Superior temporal gyrus (tissue), 1 donor: ENCODE data around the gene TMCO4.
"Not testable (repeated sequence)": the region's sequence is repeated elsewhere in the genome, so short reads cannot be mapped to it uniquely, and the experiment has no call there.

Experiments used
- DNase-seq: peaks from one replicate; pipeline ENCODE4 v3.0.0-alpha.2; 2016; ENCODE audit errors: extremely low spot score

Gene TMCO4

DNA sequence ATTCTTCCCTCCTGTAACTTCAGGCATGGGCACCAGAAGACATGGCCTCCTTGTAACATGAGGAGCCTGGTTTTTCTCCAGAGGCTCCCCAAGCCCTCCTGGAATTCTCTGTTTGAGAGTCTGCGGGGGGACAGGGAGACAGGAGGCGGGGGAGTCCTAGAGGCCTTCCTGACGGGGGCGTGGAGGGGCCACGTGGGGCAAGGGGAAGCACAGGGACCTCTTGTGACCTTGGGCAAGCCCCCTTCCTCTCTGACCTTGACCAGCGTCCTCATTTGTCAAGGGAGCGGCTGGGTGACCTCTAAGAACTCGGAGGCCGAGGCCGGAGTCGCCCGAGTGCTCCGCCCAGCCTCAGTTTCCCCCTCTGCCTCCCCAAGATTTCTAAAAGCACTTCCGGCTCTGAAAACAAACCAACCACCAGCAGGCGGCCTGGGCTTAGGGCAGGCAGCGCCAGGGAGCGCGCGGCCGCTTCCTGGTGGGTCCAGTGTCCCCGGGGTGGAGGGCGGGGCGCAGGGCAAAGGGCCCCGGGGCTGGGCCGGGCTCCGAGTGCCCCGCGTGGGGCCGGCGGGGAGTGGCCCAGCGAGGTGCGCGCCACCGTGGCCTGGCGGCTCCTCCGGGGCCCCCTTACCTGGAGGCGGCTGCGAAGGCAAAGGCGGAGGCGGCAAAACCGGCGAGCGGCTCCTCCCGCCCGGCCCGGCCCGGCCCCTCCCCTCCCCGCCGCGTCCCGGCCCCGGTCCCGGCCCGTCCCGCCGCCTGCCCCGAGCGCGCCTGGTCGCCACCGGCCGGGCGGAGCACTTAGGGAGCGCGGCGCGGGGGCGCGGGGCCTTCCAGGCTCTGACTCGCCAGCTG, at the start of gene TMCO4:
TSS of gene TMCO4 (minus strand) at position 687 of the 846 bp plus-strand sequence. CDS start 19,158 bp downstream, outside the sequence.
- DNase-seq = no peak

DNA sequence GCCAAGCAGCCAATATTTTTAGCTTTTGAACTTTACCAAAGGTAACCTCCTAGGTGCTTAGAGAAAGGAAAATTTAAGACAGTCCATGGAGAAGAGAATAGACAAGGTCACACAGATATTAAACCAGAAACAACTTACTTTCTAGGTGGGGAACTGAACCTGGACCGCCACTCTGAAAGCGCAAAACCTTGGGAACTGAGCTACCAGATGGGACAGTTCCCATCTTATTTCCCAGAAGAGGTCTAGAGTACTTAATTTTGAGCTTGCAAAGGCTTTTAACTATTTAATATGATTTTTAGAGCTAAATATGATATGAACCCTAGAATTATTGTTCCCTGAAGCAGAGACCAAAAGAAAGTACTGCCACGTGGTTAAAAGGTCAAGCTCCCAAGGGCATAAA, 49.6 kb upstream of the TMCO4 start:
- DNase-seq = not testable (repeated sequence)

DNA sequence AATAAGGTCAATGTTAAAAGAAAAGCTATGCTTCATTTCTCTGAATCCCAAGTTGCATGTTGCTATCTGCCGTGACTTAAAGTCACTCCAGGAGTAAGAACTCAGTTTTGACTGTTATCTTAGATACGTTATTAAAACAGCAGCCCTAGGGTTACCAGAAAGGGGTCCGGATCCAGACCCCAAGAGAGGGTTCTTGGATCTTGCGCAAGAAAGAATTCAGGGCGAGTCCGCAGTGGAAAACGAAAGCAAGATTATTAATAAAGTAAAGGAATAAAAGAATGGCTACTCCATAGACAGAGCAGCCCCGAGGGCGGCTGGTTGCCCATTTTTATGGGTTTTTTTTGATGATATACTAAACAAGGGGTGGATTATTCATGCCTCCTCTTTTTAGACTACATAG, 47.6 kb upstream of the TMCO4 start:
- DNase-seq = not testable (repeated sequence)

DNA sequence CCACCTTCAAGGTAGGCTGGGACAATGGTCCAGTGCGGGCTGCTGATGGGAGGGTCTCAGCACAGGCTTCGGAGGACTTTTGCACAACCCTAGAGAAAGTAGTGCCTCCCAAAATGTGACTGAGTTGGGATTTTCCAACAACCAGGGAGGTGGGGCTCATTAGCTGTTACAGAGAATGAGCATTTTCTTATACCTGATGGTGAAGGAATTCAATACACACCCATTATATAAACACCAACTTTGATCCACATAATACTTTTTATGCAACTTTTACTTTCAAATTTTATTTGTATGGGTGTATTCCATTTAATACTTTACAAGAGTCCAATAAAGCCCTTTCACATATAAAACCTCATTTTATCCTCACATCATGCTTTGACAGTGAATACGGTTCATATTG, 46.6 kb upstream of the TMCO4 start:
- DNase-seq = no peak

DNA sequence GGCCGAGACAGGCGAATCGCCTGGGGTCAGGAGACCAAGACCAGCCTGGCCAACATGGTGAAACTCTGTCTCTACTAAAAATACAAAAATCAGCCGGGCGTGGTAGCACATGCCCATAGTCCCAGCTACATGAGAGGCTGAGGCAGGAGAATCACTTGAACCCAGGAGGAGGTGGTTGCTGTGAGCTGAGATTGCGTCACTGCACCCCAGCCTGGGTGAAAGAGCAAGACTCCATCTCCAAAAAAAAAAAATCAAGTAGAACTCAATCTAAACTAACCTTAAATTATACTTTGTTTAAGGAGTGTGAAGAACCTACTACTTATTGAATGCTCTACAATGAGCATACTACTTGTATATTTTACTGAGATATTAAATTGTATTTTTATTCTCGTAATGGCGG, 45.8 kb upstream of the TMCO4 start:
- DNase-seq = no peak

DNA sequence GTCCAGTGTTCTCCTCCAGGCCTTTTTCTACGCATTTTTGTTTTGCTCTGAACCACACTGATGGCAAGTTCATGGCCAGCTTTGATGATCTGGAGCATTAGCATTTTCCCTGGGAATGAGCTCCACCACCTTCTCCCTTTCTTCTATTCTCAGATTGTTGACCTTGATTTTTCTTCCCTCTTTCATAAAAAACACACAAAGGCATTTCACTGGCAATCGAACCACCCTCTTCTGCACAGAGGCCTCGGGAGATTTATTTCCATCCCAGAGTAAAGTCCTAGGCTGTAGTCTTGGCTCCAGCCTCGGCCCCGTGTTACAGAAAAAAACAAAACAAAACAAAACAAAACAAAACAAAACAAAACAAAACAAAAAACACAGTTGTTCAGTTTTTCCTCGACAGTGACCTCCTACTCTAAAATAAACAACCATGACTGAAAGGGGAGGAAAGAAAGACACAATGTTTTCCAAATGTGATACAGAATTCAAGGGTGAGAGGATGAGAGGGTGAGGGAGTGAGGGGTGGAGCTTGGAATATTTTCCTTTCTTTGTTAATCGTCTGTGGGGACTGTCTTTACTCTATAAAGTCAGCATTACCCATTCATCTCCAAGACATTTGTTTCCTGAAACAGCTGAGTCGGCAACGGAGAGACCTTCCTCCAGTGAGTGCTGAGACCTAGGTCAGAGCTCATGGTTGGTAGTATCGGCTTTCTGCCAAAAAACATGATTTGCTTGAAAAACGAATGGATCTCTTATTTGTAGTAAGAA, 45.2 kb upstream of the TMCO4 start:
- DNase-seq = no peak

DNA sequence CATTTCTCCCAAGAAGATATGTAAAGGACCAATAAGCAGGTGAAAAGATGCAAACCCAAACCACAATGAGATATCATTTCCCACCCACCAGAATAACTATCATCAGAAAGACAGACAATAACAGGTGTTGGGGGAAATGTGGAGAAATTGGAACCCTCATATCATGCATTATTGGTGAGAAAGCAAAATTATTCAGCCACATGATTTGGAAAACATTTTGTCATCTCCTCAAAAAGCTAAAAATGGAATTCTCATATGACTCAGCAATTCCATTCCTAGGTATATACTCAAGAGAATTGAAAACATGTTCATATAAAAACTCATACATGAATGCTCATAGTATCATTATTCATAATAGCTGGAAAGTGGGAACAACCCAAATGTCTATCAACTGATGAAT, 40.5 kb upstream of the TMCO4 start:
- DNase-seq = no peak

DNA sequence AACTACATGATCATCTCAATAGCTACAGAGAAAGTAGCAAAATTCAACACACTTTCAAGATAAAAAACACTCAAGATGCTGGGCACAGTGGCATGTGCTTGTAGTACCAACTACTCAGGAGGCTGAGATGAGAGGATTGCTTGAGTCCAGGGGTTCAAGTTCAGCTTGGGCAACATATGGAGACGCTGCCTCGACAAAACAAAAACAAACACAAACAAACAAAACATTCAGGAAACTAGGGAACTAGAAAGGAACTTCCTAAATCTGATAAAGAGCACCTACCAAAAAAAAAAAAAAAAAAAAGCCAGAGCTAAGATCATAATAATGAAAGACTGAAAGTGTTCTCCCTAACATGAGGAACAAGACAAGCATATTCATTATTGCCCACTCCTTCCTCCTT, 38.1 kb upstream of the TMCO4 start:
- no peak for DNase-seq

DNA sequence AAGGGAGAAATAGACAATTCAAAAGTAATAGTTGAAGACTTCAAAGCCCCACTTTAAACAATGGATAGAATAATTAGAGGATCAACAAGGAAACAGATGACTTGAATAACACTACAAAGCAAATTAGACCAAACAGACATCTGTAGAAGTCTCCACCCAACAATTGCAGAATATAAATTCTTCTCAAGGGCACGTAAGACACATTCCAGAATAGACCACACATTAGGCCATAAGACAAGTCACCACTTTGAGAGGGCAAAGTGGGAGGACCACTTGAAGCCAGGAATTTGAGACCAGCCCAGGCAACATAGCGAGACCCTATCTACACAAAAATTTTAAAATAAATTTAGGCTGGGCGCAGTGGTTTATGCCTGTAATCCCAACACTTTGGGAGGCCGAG, 35.9 kb upstream of the TMCO4 start:
- no peak for DNase-seq

DNA sequence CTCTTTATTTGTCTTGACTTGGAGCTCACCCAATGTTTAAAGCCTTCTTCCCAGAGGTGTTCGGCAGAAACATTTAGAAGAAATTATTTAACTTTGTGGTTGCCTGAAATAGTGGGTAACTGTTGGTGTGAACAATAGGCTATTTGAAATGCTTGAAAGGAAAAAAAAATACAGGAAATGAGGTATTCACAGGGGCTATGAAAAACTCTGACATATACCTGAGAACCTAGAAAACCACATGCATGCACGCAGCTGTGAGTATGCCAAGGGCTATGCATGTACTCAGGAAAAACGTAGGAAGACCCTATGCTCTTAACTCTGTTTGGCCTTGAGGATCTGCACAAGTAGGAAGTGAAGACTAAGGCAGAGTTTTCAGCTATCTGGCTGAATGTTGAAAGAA, 31.7 kb upstream of the TMCO4 start:
- DNase-seq = no peak

DNA sequence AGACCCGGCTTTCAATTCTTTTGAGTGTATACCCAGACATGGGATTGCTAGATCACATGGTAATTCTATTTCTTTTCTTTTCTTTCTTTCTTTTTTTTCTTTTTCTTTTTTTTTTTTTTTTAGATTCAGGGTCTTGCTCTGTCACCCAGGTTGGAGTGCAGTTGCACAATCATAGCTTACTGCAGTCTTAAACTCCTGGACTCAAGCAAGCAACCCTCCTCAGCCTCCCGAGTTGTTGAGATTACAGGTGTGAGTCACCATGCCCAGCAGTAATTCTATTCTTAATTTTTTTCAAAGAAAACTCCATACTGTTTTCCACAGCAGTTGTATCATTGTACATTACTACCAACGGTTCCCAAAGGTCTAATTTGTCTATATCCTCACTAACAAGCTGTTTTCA, 28.8 kb upstream of the TMCO4 start:
- DNase-seq = no peak

DNA sequence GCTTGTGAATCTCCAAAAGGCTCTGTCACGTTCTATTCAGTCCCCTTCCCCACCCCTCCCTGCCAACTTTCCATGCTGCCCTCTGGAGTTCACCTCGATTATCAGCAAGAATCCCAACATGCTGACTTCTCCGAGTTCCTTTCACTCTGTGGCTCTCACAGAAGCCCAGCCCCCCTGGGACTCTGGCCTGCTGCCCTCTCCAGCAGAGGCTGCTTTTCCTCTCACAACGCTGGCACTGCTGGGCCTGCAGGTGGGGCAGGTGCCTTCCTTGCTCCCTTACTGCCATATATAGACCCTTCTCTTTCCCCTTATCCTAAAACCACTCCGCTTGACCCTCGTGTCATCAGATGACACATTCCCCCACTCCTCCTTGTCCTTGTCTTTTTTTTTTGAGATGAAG, 25.6 kb upstream of the TMCO4 start:
- no peak for DNase-seq

DNA sequence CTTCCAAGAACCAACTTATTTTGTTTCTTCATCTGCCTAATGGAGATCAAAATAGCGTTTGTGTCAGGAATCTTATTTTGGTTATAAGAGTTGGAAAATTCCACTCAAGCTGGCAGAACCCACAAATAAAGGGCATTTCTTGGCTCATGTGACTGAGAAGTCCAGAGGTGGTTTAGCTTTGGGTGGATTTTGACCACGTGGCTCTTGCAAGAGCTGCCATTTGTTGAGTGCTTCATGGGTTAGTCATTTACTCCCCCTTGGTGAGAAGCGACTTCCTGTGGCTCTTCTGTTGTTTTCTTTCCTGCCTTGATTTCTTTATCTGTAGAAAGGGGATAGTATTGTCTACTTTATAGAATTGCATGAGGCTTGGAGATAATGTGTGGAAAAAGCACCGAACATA, 24.8 kb upstream of the TMCO4 start:
- DNase-seq = no peak

DNA sequence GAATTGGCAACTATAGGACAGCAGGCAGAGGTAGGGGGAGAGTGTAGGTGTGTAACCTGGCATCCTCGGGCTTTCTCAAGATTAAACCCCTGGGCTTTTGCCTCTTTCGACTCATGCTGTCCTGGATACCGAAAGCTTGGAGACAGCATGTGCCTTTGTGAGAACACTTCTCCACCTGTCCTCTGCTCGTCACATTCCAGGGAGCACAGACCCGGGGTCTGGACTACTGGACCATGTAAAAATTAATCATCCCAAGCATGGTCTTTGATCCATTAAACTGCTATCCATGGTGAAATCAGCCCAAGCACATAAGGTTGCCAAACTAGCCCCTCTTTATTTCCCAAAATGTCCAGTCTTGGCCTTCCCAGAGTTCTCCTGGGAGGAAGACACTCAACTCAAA, 24.3 kb upstream of the TMCO4 start:
- DNase-seq = no peak

DNA sequence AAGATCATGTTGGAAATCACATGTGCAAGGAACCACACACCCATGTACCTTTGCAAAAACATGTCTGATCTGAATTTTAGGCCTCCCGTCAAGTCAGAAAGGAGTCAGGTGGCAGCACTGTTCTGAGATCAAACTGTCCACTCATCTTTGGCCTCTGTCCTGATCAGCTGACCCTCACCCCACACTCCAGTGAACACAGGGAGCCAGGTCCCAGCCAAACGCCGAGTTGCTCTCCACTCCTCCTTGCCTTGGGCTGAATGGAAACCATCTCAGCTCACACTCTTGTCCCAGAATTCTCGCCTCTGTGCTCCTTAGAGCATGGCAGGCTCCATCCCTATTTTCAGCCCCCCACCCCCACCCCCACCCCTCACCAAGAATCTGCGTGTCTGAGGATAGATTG, 20.0 kb upstream of the TMCO4 start:
- no peak for DNase-seq

DNA sequence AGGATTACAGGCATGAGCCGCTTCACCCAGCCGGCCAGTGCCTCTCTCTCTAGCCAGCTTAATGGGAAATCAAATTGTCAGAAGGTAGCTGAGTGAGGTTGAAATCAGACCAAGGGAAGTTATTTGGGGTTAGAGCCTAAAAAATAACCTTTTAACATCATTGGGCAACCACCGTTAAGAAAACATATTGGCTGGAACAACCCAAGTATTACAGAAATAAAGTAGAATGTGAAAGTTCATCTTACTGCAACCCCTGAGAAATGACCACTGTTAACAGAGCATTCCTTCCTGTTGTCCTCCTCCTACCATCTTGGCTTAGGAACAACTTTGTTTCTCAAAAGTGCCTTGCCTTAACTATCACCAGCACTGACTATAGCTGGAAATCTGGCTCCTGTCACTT, 18.6 kb upstream of the TMCO4 start:
- no peak for DNase-seq

DNA sequence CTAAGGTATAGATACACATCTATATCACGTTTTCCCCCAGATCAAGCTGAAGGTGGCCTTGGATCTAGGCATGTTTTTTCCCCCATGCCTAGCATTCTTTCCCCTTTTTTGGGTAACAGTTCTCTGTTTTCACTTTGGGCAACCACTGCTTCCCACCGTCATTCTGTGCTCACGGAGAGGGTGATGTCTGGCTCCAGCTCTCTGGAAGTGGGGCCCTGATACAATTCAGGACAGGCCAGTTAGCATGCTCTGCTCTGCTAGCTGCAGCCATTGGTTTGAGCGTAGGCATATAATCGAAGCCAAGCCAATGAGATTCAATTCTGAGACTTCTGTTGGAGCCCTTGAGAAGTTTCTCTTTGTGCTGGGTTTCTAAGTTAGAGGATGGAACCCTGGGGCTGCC, 17.4 kb upstream of the TMCO4 start:
- no peak for DNase-seq

DNA sequence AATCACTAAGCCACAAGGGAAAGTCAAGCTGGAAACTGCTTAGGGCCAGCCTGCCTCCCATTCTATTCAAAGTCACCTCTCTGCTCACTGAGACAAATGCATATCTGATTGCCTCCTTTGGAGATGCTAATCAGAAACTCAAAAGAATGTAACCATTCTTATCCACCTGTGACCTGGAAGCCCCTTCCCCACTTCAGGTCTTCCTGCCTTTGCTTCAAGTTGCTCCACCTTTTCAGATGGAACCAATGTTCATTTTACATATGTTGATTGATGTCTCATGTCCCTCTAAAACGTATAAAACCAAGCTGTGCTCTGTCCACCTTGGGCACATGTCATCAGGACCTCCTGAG, 17.0 kb upstream of the TMCO4 start:
- not testable (repeated sequence) for DNase-seq

DNA sequence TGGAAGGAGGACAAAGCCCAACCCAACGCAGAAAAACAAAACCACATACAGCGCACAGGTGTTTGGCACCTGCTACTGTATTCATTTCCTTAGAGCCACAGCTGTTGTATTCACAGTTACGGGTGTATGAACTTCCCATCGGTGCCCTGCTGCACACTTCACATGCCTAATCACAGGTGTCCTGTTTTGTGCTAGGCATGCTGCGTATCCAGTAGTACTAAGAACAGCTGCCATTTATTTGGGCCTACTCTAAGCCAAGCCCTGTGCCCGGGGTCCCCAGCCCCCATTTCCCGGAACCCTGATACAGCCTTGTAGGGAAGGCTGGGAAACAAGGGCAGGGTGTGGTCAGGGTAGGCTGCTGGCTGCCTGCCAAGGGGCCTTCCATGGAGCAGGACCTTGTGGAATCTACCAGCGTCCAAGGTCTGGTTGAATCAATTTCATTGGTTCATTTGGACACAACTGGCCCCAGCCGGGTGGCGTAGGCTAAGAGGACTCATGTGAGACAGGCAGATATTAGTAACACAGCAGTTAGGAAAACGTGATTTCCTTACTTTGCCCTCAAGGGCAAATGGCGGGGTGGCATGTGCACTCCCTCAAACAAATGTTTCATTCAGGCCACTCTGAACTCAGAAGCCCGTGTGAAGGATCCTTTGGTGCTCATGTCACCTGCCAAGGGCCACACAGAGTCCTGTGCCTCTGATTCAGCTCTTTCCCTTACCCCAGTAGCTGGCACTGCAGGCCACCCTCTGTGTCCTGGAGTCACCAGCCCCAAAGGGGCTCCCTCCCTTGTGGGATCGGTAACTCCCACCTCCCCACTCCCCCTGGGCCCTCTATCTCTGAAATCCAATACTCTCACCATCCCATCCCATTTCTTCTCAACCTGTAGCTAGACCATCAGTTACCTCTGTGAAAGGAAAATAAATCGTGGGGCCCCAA, 16.4 kb upstream of the TMCO4 start:
- DNase-seq = no peak

DNA sequence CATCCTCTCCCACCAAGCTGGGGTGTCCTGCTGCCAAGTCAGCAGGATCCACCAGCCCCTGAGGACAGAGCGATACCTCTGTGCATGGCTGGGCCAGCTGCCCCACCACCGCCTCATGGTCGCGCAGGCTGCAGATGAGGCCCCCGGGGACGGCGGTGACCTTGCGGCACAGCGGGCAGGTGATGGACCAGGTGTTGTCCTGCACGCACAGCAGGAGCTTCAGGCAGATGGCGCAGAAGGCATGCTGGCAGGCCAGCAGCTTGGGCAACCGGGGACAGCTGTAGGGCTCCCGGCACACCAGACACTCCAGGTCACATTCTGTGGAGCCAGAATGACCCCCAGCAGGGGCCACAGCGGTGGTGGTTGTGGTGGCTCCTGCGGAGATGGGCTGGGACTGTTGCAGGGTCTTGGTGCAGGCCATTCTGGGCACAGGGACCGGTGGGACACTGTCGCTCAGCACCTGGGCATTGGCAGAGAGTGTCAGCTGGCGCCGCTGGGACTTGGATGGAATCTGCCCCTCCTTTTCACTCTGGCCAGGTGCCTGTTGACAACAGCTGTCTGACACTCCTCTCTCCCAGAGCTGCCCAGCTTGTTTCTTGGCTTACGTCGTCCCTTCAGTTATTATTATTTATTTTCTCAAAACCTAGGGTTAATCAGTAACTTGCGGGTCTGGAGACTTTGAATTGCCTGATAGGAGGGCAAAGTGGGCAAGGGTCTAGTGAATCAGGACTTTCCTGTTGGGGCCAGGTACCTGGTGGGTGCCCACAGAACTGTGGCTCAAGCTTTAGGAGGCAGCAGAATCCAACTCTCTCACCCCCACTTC, 15.2 kb upstream of the TMCO4 start, which contains the start of gene RNF186:
TSS of gene RNF186 (minus strand) at position 603 of the 823 bp plus-strand sequence. CDS start at position 421, 182 bp downstream.
- no peak for DNase-seq

DNA sequence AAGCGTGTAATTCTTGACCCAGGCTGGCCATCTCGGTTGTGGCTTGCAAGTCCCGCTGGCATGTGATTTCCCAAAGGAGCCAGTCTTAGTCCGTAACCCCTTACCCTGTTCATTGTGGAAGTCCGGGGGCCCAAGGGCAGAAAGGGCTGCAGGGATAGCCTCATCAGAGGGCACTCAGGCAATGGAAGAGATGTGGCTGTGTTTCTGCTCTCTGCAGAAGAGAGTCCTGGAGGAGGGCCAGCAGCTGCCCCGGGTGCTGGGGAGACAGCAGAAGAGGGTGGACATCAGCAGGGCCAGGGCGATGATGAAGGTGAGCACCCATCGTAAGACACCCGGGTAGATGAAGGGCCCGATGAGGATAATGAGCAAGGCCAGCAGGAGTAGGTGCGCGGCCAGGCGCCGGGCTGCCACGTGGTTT, 14.5 kb upstream of the TMCO4 start:
- DNase-seq = no peak
